IPS DF 4.7 (cell line): ENCODE results near the gene TRIM71.
"Not testable (repeated sequence)": the region's sequence is repeated elsewhere in the genome, so short reads cannot be mapped to it uniquely, and the experiment has no call there.

ENCODE experiments used
- DNase-seq: peaks from one replicate; pipeline ENCODE4 v3.0.0-alpha.2; 2013; ENCODE audit warnings: low spot score; ENCODE audit errors: extremely low read depth

TRIM71 gene

DNA sequence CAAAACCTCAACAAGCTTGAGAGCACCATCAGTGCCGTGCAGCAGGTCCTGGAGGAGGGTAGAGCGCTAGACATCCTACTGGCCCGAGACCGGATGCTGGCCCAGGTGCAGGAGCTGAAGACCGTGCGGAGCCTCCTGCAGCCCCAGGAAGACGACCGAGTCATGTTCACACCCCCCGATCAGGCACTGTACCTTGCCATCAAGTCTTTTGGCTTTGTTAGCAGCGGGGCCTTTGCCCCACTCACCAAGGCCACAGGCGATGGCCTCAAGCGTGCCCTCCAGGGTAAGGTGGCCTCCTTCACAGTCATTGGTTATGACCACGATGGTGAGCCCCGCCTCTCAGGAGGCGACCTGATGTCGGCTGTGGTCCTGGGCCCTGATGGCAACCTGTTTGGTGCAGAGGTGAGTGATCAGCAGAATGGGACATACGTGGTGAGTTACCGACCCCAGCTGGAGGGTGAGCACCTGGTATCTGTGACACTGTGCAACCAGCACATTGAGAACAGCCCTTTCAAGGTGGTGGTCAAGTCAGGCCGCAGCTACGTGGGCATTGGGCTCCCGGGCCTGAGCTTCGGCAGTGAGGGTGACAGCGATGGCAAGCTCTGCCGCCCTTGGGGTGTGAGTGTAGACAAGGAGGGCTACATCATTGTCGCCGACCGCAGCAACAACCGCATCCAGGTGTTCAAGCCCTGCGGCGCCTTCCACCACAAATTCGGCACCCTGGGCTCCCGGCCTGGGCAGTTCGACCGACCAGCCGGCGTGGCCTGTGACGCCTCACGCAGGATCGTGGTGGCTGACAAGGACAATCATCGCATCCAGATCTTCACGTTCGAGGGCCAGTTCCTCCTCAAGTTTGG lies 72.9 kb downstream of the TRIM71 start:
- no peak for DNase-seq

DNA sequence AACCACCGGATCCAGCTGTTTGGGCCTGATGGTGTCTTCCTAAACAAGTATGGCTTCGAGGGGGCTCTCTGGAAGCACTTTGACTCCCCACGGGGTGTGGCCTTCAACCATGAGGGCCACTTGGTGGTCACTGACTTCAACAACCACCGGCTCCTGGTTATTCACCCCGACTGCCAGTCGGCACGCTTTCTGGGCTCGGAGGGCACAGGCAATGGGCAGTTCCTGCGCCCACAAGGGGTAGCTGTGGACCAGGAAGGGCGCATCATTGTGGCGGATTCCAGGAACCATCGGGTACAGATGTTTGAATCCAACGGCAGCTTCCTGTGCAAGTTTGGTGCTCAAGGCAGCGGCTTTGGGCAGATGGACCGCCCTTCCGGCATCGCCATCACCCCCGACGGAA lies 73.6 kb downstream of the TRIM71 start:
- no peak for DNase-seq

DNA sequence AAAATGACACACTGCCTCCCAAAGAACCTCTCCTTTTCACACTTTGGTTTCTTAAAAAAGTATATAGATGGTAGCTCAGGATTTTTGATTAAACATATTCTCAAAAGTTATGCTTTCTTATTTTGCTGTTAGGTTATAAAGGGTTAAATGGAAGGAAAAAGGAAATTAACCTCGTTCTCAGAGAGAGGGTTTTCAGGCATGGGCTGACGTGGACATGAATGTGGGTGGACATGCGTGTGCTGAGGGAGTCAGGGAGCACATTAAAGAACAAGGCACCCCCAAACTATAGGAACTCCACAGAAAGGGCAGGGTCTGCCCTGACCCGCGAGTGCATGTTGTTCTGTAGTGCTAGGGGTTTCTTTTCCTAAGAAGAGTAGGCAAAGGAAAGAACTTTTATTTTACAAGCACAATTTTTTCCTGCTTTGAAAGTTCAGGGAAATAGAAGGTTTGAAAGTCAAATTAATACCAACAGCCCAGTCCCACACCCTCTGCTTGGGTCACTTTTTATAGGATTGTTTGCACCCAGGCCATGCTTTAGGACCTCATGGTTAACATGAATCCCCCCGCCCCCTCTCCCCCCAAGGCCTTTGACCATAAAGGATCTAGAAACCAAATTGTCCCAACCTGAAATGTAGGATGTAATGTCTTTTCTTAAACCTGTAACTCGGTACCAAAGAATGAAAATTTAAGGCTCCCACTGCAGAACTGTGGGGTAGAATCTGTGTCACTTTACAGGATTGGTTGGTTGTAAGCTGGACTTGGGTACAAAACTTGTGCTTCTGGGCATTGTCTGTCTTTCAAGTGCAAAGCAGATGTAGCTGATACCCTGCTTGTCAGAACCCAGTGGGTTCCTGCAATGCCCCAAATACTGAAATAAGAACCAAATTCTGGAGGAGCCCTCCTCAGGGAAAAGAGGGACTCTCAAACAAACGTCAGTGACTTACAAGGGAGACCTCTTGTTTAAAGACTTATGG lies 75.1 kb downstream of the TRIM71 start:
- no peak for DNase-seq

DNA sequence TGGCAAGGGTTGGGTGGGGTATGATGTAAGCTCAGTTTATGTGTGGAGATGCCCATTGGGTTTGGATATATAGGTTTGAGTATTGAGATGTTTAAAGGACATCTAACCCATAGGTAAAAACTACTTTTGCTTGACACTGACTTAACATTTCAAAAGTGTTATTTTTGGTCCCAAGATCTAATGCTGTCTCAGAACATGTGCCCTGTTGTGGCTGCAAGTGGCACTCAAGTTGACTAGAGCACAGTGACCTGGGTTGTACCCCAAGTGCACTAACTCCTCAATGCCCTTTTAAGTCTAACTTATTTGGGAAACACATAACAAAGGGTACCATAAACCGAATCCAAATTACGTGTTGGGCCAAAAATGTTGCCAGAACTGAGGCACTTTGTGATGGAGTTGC lies 77.2 kb downstream of the TRIM71 start:
- DNase-seq = no peak

DNA sequence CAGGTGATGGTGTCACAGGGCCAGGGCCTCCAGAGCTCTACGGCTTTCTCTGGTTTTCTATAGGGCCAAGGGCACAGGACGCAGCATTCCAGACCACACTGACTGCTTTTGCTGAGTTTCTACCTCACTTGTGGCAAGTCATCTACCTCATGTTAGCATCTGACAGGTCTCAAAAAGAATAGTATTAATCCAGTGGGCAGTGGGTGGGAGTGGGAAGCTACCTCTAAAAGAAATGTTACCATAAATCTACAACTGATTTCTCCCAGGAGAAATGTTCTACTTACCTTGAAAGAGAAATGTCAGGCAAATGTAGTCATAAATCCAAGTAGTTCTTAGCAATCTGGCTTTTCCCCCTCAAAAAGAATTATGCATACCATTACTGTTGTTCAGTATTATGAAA lies 77.9 kb downstream of the TRIM71 start:
- DNase-seq = no peak

DNA sequence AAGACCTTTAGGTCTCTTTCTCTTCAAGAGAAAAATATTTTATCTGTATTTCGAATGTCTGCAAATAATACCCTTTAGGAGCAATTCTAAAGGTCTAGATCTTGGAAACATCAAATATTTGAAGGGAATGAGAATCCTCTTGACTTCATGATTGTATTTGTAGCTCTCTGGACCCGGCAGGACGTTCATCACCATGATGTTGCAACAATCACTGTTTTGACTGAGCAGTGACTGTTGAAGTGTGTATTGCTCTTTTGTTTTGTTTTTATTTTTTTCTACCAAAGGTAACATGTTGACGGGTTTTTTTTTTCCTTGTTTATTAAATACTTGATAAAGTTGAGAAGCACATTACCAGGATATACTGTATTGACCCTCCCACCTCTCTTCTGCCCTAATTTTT lies 78.3 kb downstream of the TRIM71 start:
- no peak for DNase-seq

DNA sequence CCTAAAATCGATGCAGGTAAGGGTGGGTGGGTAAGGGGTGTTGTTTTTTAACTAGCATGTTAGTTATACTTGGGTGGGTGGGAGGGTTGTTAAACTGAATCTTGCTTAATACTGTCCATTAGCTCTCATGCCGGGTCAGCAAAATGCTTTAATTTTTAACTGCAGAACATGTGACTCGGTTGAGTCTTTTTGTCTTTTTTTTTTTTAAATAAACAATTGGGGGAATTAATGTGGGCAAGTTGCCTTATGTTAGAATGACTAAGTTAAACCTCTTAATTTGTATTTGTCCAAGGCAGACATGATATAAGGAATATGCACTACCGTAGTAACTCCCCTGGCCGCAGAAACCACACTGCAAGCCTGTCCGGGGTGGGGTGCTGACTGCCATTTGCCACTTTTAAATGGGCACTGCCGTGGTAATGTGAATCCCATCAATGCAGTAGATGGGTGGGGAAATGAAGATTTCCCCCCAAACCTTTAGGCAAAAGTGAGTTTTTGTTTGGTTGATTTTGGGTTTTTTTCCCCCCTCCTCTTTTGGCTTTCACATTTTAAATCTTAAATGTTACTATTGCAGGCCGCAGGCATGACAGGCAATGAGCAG lies 79.3 kb downstream of the TRIM71 start:
- no peak for DNase-seq

DNA sequence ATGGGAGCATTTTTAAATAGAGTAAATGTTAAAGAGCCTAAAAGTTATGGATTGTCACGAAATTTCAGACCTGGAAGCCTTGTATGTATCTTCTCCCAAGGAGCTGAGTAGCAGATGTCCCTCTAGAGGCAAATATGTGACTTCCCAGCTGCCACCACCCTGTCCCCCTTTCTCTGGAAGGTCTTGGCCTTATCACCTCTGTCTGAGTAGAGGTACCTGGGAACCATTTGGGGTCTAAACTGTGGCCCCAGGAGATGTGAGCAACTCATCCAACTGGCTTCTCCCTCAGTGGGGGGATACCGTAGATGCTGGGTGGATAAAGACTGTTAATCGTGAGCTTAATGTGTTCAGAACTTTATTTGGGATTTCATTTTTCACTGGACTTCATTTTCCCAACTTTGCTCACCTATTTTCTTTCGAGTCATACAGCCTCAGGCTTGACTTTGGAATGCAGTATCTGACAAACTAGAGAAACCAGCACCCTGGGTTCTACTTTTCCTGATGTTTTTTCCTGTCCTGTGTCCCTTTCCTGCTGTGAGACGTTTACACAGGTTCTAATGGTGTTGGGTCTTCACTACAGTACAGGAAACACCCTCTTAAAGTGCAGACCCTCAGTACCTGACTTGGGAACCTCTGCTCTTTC lies 80.3 kb downstream of the TRIM71 start:
- DNase-seq = no peak

DNA sequence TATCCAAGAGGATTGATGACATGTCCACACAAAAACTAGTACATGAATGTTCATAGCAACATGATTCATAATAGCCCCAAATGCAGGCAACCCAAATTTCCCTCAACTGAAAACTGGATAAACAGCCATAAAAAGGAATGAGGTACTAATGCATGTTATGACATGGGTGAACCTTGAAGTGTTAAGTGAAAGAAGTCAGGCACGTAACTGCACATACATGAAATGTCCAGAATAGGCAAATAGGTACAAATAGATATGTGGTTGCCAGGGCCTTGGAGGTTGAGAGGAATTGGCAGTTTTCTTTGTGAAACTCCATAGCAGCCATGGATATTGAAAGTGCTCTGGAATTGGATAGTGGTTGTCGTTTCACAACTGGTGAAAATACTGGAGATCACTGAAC lies 81.5 kb downstream of the TRIM71 start:
- DNase-seq = no peak

DNA sequence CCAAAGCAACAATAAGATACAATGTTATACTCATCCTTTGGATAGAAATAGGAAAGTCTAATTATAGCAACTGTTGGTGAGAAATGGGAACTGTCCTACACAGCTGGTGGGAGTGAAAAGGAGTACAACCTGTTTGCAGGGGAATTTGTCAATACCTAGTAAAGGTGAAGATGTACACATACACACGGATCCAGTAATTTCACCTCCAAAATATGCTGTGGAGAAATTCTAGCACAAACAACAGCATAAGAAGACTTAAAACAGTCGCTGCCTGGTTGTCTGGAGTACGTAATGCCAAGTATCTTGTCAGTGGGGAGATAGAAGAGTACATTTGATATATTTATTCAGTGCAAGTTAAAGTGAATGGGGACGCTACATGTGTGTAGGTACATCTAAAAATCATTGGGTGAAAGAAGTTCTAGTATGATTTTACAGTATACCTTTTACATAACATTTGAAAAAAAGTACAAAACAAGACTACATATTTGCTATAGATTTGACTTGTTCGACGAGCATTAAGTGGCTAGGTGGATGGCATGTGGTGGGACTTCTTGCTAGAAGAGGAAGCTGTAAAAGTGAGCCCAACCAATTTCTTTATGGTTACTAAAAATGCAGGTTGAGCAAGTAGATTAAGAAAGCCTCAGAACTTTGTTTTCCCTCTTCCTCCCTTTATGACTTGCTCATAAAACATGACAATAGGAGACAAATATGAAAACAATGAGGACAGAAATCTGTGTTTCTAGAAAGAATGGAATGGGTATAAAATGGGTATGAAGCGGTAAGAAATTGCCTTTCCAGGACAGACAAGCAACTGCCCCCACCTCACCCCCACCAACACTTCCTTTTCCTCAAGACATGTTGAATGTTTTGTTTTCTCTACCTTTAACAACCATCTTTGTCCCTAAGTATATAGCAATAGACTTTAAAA lies 83.5 kb downstream of the TRIM71 start:
- DNase-seq = no peak

DNA sequence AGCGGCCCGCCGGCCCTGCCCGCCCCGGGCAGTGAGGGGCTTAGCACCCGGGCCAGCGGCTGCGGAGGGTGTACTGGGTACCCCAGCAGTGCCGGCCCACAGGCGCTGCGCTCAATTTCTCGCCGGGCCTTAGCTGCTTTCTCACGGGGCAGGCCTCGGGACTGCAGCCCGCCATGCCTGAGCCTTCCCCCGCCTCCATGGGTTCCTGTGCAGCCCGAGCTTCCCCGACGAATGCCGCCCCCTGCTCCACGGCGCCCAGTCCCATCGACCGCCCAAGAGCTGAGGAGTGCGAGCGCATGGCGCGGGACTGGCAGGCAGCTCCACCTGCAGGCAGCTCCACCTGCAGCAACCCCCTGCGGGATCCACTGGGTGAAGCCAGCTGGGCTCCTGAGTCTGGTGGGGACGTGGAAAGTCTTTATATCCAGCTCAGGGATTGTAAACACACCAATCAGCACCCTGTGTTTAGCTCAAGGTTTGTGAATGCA lies 85.1 kb downstream of the TRIM71 start:
- not testable (repeated sequence) for DNase-seq

DNA sequence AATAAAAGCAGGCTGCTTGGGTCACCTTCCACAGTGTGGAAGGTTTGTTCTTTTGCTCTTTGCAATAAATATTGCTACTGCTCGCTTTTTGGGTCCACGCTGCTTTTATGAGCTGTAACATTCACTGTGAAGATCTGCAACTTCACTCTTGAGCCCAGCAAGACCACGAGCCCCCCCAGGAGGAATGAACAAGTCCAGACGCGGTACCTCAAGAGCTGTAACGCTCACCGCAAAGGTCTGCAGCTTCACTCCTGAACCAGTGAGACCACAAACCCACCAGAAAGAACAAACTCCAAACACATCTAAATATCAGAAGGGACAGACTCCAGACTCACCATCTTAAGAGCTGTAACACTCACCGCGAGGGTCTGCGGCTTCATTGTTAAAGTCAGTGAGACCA lies 86.2 kb downstream of the TRIM71 start:
- no peak for DNase-seq

DNA sequence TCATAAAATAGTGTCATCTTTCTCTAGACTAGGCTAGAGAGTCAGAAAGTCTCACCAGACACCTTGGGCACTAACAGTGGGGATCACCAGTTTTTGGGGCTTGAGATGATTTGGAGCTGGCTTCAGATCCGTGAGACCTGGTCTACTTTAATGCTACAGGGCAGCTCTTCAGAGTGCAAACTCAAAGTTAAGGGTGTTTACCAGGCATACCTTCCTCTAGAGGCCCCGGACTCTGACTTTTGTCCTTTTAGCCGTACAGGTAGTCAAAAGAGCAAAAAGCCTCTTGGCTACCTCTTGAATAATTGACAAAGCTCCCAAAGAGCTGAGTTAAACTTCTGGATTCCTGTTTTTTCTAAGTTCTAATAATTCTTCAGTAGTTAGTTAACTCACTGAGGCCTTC lies 92.2 kb downstream of the TRIM71 start:
- no peak for DNase-seq

DNA sequence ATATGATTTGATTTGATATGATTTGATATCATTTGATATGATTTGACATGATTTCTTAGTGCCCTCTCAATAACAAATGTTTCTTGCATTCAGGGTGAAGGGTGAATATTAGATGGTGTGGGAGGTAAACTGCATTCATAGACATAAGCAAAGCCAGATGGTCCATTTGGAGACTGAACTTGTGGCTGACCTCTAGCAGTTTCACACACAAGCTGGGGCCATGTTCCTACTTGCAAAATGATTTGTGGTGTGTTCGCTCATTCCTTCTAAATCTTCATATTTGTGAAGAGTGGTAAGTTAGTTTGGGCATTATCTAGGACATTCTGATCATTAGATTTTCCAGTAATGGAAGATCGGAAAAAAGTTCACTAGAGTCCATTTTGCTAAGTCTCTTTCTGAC lies 93.2 kb downstream of the TRIM71 start:
- no peak for DNase-seq

DNA sequence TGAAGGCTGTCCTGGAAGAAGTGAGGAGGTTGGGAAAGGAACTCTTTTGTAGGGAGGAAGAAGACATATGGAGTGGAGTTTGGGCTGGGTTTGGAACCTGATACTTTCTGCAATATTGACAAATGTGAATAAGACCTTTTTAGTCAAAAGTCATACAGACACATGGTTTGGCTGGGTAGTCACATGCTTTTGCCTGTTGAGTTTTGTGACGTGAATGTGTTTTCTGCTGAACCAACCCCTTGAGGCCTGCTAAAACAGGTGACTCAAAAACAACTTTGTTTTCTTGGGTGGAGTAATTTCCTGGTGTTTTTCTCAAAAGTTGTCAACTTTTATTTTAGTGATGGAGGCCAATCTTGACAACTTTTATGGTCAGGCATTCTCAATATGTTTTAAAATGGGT lies 94.2 kb downstream of the TRIM71 start:
- no peak for DNase-seq

DNA sequence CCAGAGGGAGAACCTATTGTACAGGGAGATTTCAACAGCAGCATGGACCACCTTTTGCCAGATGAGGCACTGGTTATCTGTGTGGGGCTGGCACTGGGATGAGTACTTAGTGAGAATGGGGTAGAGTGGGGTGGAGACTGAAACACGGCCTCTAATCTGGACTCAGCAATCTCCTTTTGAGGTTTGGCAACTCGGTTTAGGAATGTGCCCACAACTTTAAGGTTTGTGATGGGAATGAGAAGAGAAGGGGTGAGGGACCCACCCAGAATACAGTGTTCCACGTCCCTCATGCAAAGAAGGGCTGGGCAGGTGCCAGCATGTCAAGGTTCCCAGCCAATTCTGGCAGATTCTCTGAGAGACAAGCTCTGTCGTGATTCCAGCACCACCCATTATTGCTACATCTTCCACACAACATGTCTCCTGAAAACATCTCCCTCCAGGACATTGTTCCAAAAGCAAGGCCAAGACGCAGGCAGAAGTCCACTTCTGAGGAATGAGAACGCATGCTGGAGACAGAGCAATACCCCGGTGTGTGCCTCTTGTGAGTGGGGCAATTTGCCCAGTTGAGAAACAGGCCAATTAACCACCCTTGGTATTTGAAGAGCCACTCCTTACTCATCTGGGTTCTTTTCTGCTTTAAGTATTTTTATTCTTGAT lies 96.1 kb downstream of the TRIM71 start:
- DNase-seq = no peak

DNA sequence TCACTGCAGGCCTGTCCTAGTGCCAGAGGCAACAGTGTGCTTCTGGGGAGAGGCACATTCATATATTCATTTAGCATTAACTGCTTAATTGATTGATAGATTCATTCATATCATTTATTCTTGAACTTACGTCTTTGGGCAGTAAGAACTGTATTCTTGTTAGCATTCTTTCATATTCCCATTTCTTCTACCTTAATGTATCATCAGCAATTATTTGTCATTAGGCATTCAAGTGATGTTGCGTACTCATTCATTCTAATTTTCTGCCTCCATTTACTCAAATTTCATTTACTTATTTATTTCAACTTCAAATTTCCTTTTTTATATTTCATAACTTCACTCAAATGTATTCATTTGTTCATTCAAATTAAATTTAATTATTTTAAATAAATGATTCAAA lies 102.1 kb downstream of the TRIM71 start:
- DNase-seq = no peak

DNA sequence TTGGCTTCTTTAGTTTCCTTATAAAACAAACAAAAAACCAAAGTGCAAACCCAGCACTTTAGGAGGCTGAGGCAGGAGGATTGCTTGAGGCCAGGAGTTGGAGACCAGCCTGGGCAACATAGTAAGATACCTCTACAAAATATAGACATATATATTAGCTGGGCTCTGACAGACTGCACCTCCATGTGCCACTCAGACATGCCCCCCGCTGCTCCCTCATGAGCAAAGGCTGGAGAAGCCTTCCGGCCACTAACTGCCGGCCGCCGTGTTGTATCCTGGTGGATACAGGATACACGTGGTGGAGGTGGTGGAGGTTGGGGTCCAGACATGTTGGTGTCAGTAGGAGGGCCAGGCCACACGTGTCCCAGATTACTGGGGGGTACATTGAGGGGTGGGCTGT lies 104.3 kb downstream of the TRIM71 start:
- DNase-seq = no peak

DNA sequence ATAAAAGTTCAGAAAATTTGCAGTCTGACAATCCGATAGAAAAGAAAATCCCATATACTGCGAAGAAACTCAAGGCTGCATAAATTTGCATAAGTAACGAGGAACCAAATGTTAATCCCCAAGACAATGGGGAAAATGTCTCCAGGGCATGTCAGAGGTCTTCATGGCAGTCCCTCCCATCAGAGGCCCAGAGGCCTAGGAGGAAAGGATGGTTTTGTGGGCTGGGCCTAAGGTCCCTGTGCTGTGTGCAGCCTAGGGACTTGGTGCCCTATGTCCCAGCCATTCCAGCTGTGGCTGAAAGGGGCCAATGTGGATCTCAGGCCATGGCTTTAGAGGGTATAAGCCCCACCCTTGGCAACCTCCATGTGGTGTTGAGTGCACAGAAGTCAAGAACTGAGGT lies 112.4 kb downstream of the TRIM71 start:
- no peak for DNase-seq

DNA sequence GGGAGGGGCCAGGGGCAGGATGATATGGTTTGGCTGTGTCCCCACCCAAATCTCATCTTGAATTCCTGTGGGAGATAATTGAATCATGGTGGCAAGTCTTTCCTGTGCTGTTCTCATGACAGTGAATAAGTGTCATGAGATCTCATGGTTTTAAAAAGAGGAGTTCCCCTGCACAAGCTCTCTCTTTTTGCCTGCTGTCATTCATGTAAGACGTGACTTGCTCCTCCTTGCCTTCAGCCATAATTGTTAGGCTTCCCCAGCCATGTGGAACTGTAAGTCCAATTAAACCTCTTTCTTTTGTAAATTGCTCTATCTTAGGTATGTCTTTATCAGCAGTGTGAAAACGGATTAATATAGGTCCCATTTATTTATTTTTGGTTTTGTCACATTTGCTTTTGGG lies 113.5 kb downstream of the TRIM71 start:
- DNase-seq = not testable (repeated sequence)
